ENCODE results near the gene SLC7A6.

DNA sequence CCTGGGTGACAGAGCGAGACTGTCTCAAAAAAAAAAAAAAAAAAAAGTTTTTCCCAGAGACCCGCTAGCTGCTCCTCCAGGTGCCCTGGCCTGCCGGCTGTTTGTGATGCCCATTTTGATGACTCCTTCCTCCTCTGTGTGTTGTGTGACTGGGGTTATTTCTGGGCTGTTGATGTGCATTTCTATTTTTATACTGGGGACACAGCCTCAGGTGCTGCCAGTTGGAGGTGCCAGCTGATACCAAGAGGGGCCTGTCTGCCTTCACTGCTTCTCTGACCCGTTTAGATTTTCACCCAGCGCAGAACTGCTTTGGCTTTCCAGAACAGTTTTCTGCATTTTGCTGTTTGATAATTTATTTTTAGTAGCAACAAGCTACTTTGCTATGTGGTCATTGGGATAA lies 12.5 kb upstream of the SLC7A6 start:
- no peak for TF ChIP-seq POLR2A (IDR thresholded peaks at IDR 0.05)
- TF ChIP-seq, protein P1, sequence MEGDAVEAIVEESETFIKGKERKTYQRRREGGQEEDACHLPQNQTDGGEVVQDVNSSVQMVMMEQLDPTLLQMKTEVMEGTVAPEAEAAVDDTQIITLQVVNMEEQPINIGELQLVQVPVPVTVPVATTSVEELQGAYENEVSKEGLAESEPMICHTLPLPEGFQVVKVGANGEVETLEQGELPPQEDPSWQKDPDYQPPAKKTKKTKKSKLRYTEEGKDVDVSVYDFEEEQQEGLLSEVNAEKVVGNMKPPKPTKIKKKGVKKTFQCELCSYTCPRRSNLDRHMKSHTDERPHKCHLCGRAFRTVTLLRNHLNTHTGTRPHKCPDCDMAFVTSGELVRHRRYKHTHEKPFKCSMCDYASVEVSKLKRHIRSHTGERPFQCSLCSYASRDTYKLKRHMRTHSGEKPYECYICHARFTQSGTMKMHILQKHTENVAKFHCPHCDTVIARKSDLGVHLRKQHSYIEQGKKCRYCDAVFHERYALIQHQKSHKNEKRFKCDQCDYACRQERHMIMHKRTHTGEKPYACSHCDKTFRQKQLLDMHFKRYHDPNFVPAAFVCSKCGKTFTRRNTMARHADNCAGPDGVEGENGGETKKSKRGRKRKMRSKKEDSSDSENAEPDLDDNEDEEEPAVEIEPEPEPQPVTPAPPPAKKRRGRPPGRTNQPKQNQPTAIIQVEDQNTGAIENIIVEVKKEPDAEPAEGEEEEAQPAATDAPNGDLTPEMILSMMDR (IDR thresholded peaks at IDR 0.05): no peak

Measured in prostate gland (tissue), 2 donors.